Adrenal gland (tissue), 12 donors: ENCODE measurements around the gene RNF43. TPM values are rescaled to one million over a fixed set of nuclear protein-coding genes. Genes with fewer than 3 reads are reported as not detected.

Experiments used
- DNase-seq, 7 donors: peaks; one replicate each; pipeline ENCODE4 v3.0.0-alpha.2; 2019 to 2020
- H3K27ac ChIP-seq, 5 donors: fragments of 200-600 bp; sonication (generic) in 4 of 5; 1 replicate in 3 of 5; 2 replicates in 2 of 5; pipeline versions ENCODE4 v1.5.1 to v1.8.0; 2016 to 2020; ENCODE audit warnings: mild to moderate bottlenecking in 1 of 5
- H3K27me3 ChIP-seq: fragments of 200-600 bp; 2 replicates; pipeline ENCODE4 v1.8.0; 2021
- H3K36me3 ChIP-seq, 2 donors: fragments of 200-600 bp; replicated peaks in 1 of 2; 1 replicate in 1 of 2; 2 replicates in 1 of 2; pipeline versions ENCODE4 v1.5.1 to v1.8.0; 2018 to 2022
- H3K4me1 ChIP-seq, 2 donors: fragments of 200-600 bp; replicated peaks in 1 of 2; 1 replicate in 1 of 2; 2 replicates in 1 of 2; pipeline versions ENCODE4 v1.5.1 to v1.8.0; 2018 to 2021
- H3K4me3 ChIP-seq, 4 donors: fragments of 200-600 bp; sonication (generic) in 3 of 4; one replicate each; pipeline ENCODE4 v1.5.1; 2016 to 2018
- H3K9me3 ChIP-seq, 3 donors: fragments of 200-600 bp; sonication (generic) in 1 of 3; replicated peaks in 1 of 3; 1 replicate in 2 of 3; 2 replicates in 1 of 3; pipeline versions ENCODE4 v1.5.1 to v1.8.0; 2016 to 2021
- POLR2A ChIP-seq, 2 donors: fragments of 450-650 bp; IDR thresholded peaks; one replicate each; pipeline ENCODE4 v1.6.1; 2017; ENCODE audit warnings: antibody characterized with exemption in 2 of 2, mild to moderate bottlenecking in 2 of 2, moderate library complexity in 1 of 2
- WGBS, 4 donors: extraction: QIAGEN DNeasy Blood & Tissue Kit in 2 of 4; methylation state at CpG; one replicate each; pipeline versions ENCODE4 v1.1.5 to v1.1.7; 2013 to 2017; 5-methylcytosine and 5-hydroxymethylcytosine counted together
- intact Hi-C, 2 donors: fragments of 100-400 bp; cut with DNase I; formaldehyde crosslinking; loops; one replicate each; pipeline versions ENCODE4 v1.14.1 to v1.15.0; 2022 to 2023
- polyA plus RNA-seq, 3 donors: library from polyadenylated mRNA; stranded (reverse); fragments of 200-250 nt in 2 of 3; fragments of 350-450 nt in 1 of 3; fragmentation: Illumina TruSeq in 1 of 3; extraction: RNeasy Lipid Tissue Mini Kit (QIAGEN cat#74804) in 1 of 3; gene quantifications; one replicate each; pipeline ENCODE4 v1.2.3, GENCODE V29; 2013 to 2014
- total RNA-seq, 9 donors: library from RNA; depleted of rRNA in 4 of 9; stranded (reverse); fragments of >200 nt in 4 of 9; fragments of 120-200 nt in 1 of 9; fragmentation: NEBNext Ultra II Directional in 1 of 9; extraction: Animal tissue kit (Norgen Biotek cat#: 25700) in 1 of 9; gene quantifications; one replicate each; pipeline versions ENCODE4 v1.1.0 to v1.2.4, GENCODE V29; 2013 to 2023
- TF ChIP-seq, protein P1 (sequence below), 6 experiments: fragments of 450-650 bp in 4 of 6; fragments of 200-600 bp in 2 of 6; sonication (generic) in 1 of 6; IDR thresholded peaks; 1 replicate in 5 of 6; 2 replicates in 1 of 6; pipeline versions ENCODE4 v1.5.1 to v1.8.0; 2016 to 2021; ENCODE audit warnings: antibody characterized with exemption in 6 of 6, mild to moderate bottlenecking in 2 of 6, moderate library complexity in 1 of 6
- donor health status: healthy with polysubstance abuse.
- donor health status: Bipolar disorder and iron deficiency.
- donor health status: DM: yes; HTN: yes; CAD: no.
- donor health status: DM: no; HTN: no; CAD: no.
- donor health status: DM: no; HTN: no; CAD: no.
- donor health status: DM: yes; HTN: yes; CAD: no.

Gene RNF43
- total and polyA plus RNA-seq, 12 donors: 5.9 to 30.8 (median 12.7) TPM

DNA sequence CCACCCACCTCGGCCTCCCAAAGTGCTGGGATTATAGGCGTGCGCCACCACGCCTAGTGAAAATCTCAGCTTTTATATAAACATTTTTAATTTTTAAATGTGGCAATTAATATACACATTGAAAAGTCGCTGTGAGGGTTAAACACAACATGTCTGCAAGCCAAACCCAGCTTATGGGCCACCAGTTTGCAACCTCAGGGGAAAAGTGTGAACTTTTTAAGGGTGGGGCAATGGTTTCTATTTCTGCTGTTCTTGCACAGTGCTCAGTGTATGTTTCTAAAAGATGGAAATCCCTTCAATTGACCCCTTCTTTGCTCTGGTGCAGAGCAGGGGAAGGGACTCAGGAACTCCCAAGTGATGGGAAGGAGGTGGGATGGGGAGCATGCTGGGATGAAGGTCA, 47.0 kb downstream of the RNF43 start:
- WGBS, 4 donors: 83 to 98% (median 95%) methylated on average over 5 of the region's 5 CpGs
- Histone ChIP-seq H3K27ac (no peak overlapping the region), H3K9me3 (no peaks in the 10 kb centered on the region), H3K4me1 (peaks cover 17 to 18% of the 10 kb centered on the region in 2 donors), H3K36me3 (no peaks in the 10 kb centered on the region), H3K4me3 (no peak overlapping the region), H3K27me3 (no peaks in the 10 kb centered on the region)
- intact Hi-C loops: no loop called here
- TF ChIP-seq, protein P1, sequence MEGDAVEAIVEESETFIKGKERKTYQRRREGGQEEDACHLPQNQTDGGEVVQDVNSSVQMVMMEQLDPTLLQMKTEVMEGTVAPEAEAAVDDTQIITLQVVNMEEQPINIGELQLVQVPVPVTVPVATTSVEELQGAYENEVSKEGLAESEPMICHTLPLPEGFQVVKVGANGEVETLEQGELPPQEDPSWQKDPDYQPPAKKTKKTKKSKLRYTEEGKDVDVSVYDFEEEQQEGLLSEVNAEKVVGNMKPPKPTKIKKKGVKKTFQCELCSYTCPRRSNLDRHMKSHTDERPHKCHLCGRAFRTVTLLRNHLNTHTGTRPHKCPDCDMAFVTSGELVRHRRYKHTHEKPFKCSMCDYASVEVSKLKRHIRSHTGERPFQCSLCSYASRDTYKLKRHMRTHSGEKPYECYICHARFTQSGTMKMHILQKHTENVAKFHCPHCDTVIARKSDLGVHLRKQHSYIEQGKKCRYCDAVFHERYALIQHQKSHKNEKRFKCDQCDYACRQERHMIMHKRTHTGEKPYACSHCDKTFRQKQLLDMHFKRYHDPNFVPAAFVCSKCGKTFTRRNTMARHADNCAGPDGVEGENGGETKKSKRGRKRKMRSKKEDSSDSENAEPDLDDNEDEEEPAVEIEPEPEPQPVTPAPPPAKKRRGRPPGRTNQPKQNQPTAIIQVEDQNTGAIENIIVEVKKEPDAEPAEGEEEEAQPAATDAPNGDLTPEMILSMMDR (IDR thresholded peaks at IDR 0.05): no peak
- TF ChIP-seq POLR2A (IDR thresholded peaks at IDR 0.05): no peak
- DNase-seq: no peak

DNA sequence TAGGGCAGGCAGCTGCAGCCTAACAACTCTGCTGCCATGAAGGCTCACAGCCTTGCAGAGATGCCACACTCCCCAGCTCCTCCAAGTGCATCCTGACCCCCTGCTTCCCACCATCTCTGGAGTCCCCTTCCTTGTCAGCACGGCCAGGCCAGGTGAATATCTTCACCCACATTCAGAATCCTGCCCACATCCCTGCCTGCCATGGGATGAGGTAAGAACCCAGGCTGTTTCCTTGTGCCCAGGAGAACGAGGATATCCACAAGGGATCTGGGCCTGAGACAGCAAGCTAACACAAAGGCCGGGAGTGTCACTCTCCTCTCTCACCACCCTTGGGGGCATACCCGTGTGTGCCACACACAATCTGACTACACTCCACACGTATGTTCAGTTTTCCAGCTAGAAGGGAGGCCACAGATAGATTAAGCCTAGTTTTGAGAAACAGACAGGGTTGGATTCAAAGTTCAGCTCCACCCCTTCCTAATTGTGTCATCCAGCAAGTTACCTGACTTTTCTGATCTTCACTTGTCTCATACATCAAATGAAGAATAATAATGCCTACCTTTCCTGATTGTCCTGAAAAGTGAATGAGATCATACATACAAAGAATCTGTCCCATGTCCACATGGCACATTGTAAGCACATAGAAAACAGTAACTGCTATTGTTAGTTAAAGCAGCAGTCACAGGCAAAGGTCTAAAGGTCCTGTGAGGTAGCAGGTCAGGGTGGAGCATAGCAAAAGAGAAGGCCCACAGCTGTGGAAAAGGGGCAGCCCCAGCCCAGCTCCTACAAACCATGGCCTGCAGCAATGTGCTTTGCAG, 47.9 kb downstream of the RNF43 start:
- Histone ChIP-seq H3K4me1 (peaks cover 26 to 27% of the 10 kb centered on the region in 2 donors), H3K36me3 (no peaks in the 10 kb centered on the region), H3K4me3 (no peak overlapping the region), H3K9me3 (no peaks in the 10 kb centered on the region), H3K27me3 (no peaks in the 10 kb centered on the region), H3K27ac (no peak overlapping the region)
- DNase-seq: no peak
- TF ChIP-seq, protein P1 (IDR thresholded peaks at IDR 0.05): no peak
- TF ChIP-seq POLR2A (IDR thresholded peaks at IDR 0.05): no peak
- intact Hi-C loops: no loop called here
- WGBS, 4 donors: 64 to 89% (median 70%) methylated on average over 5 of the region's 5 CpGs

DNA sequence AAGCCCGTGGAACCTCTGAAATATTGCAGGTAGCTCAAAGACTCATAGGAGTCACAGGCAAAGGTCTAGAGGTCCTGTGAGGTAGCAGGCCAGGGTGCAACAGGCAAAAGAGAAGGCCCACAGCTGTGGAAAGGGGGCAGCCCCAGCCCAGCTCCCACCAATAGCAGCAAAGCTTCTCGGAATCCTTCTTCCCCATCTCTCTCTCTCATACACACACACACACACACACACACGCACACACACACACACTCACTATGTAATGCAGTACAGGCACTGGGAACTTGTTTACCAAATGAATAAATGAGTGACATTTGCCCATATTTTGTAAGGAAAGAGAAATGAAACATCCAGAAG, 48.5 kb downstream of the RNF43 start:
- DNase-seq: no peak
- Histone ChIP-seq H3K27ac (no peak overlapping the region), H3K9me3 (no peaks in the 10 kb centered on the region), H3K27me3 (no peaks in the 10 kb centered on the region), H3K36me3 (no peaks in the 10 kb centered on the region), H3K4me1 (peaks cover 29 to 33% of the 10 kb centered on the region in 2 donors), H3K4me3 (no peak overlapping the region)
- TF ChIP-seq, protein P1 (IDR thresholded peaks at IDR 0.05): no peak
- TF ChIP-seq POLR2A (IDR thresholded peaks at IDR 0.05): no peak
- WGBS, 4 donors: 77 to 81% (median 80%) methylated on average over 3 of the region's 3 CpGs
- intact Hi-C loops: no loop called here

Other genes starting within 250 kb of the RNF43 start
- not detected for gene EPX, start 224.8 kb downstream of the RNF43 start, total RNA-seq
- not detected for gene EPX, start 224.8 kb downstream of the RNF43 start, polyA plus RNA-seq
- 10 to 100 TPM in 8 of 9 donors, 1 to 10 TPM in 1; 9.1 to 21.1 (median 14.8) TPM for gene MKS1, start 198.3 kb downstream of the RNF43 start, total RNA-seq
- 10 to 100 TPM; 11.8 to 28.2 (median 20.7) TPM for gene MKS1, start 198.3 kb downstream of the RNF43 start, polyA plus RNA-seq
- gene LPO, start 178.9 kb downstream of the RNF43 start, total RNA-seq: under 1 TPM in 1 of 9 donors, not detected in 8; 0.06 TPM
- under 1 TPM in 1 of 3 donors, not detected in 2; 0.16 TPM for gene LPO, start 178.9 kb downstream of the RNF43 start, polyA plus RNA-seq
- gene MPO, start 136.6 kb downstream of the RNF43 start, total RNA-seq: 1 to 10 TPM in 1 of 9 donors, under 1 TPM in 6, not detected in 2; 0.19 to 1.4 (median 0.40) TPM
- gene MPO, start 136.6 kb downstream of the RNF43 start, polyA plus RNA-seq: under 1 TPM in 2 of 3 donors, not detected in 1; 0.13 to 0.24 TPM
- 10 to 100 TPM in 7 of 9 donors, 1 to 10 TPM in 2; 7.1 to 57.8 (median 21.8) TPM for gene TSPOAP1, start 88.7 kb downstream of the RNF43 start, total RNA-seq
- 100 to 1,000 TPM in 1 of 3 donors, 10 to 100 TPM in 1, 1 to 10 TPM in 1; 4.7 to 140 (median 96.6) TPM for gene TSPOAP1, start 88.7 kb downstream of the RNF43 start, polyA plus RNA-seq
- 100 to 1,000 TPM in 3 of 9 donors, 10 to 100 TPM in 6; 65.5 to 149 (median 96.5) TPM for gene SUPT4H1, start 65.3 kb downstream of the RNF43 start, total RNA-seq
- 100 to 1,000 TPM in 1 of 3 donors, 10 to 100 TPM in 2; 58.6 to 178 (median 60.8) TPM for gene SUPT4H1, start 65.3 kb downstream of the RNF43 start, polyA plus RNA-seq
- gene HSF5, start 70.9 kb upstream of the RNF43 start, total RNA-seq: under 1 TPM in 1 of 9 donors, not detected in 8; 0.11 TPM
- under 1 TPM; 0.03 to 0.08 (median 0.04) TPM for gene HSF5, start 70.9 kb upstream of the RNF43 start, polyA plus RNA-seq
- 10 to 100 TPM; 36.4 to 85.2 (median 44.9) TPM for gene MTMR4, start 97.1 kb upstream of the RNF43 start, total RNA-seq
- gene MTMR4, start 97.1 kb upstream of the RNF43 start, polyA plus RNA-seq: 10 to 100 TPM; 11.4 to 43.1 (median 17.0) TPM